SK-N-MC (cell line): ENCODE data around the gene NAV1.

ENCODE experiments used
- DNase-seq: peaks from one replicate; pipeline ENCODE4 v3.0.0-alpha.2; 2011; ENCODE audit warnings: low read depth, low spot score
- H3K27ac ChIP-seq: fragments of 200-600 bp; sonication (generic); 2 replicates; pipeline ENCODE4 v1.5.1; 2016; ENCODE audit warnings: mixed run types
- H3K36me3 ChIP-seq: fragments of 200-600 bp; sonication (generic); 2 replicates; pipeline ENCODE4 v1.6.1; 2017; ENCODE audit warnings: antibody characterized with exemption, low read length, mixed read lengths; ENCODE audit not compliant: insufficient read depth
- H3K4me3 ChIP-seq: fragments of 200-600 bp; sonication (generic); 2 replicates; pipeline ENCODE4 v1.5.1; 2016
- H3K9ac ChIP-seq: fragments of 200-600 bp; sonication (generic); 2 replicates; pipeline ENCODE4 v1.8.0; 2017; ENCODE audit warnings: mixed run types, mixed read lengths; ENCODE audit not compliant: insufficient read length
- H3K9me3 ChIP-seq: fragments of 200-600 bp; sonication (generic); 2 replicates; pipeline ENCODE4 v1.6.1; 2017; ENCODE audit warnings: low read depth, mild to moderate bottlenecking, antibody characterized with exemption, low read length, moderate library complexity, mixed read lengths
- EZH2 ChIP-seq: fragments of 200-600 bp; sonication (generic); IDR thresholded peaks from one replicate; pipeline ENCODE4 v1.6.1; 2017; ENCODE audit warnings: antibody characterized with exemption
- FOXP2 ChIP-seq: optimal IDR thresholded peaks from 2 replicates; pipeline ENCODE3; 2011; ENCODE audit warnings: mild to moderate bottlenecking, moderate library complexity; ENCODE audit not compliant: insufficient read depth; ENCODE audit errors: extremely low read length, control extremely low read depth
- POLR2AphosphoS5 ChIP-seq: IDR thresholded peaks from 2 replicates; pipeline ENCODE4 v1.6.1; 2012; ENCODE audit warnings: mild to moderate bottlenecking, low read depth, low read length, borderline replicate concordance

NAV1 gene

DNA sequence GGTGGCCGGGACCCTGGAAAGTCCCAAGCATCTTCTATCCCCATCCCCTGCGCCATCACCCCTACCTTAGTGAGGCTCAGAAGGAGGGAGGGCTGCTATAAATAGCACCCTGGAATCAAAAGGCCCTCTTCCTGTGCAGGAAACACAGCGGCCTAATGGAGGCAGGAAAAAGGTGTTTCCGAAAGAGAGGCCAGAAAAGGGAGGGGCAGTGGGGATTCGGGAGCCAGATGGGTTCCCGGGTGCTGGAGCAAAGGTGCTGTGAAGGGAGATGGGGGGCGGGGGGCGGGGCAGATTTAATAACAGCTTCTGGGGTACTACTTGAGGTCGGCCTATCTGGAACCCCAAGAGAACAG is 16.6 kb downstream of the NAV1 start:
- H3K9me3 ChIP-seq, result no peaks in the 10 kb centered on the region
- H3K27ac ChIP-seq, result no peak overlapping the region
- H3K36me3 ChIP-seq, result no peaks in the 10 kb centered on the region
- H3K9ac ChIP-seq, result no peak overlapping the region
- TF ChIP-seq EZH2 (no peak), POLR2AphosphoS5 (no peak), FOXP2 (no peak)
- DNase-seq, result no peak
- no peak overlapping the region for H3K4me3 ChIP-seq

GRCh38 chr1:201556841-201557571 is 18.1 kb downstream of the NAV1 start:
- Histone ChIP-seq H3K9me3 (no peaks in the 10 kb centered on the region), H3K36me3 (no peaks in the 10 kb centered on the region), H3K9ac (no peak overlapping the region), H3K27ac (no peak overlapping the region), H3K4me3 (no peak overlapping the region)
- TF ChIP-seq FOXP2 (no peak), POLR2AphosphoS5 (no peak), EZH2 (no peak)
- no peak for DNase-seq

- H3K36me3 ChIP-seq, result no peaks in the 10 kb centered on the region
- DNase-seq, result no peak
- 0 out of 2 replicates have a peak overlapping the region, but pooled peaks have one; percentile 11 for H3K4me3 ChIP-seq
- H3K9me3 ChIP-seq, result no peaks in the 10 kb centered on the region
- no peak for TF ChIP-seq EZH2
- no peak for TF ChIP-seq POLR2AphosphoS5
- no peak for TF ChIP-seq FOXP2
- H3K27ac ChIP-seq, result peak overlapping the region; percentile 68
- H3K9ac ChIP-seq, result peak overlapping the region; percentile 29
Measured at GRCh38 chr1:201557572-201557958, 18.6 kb downstream of the NAV1 start.

DNA sequence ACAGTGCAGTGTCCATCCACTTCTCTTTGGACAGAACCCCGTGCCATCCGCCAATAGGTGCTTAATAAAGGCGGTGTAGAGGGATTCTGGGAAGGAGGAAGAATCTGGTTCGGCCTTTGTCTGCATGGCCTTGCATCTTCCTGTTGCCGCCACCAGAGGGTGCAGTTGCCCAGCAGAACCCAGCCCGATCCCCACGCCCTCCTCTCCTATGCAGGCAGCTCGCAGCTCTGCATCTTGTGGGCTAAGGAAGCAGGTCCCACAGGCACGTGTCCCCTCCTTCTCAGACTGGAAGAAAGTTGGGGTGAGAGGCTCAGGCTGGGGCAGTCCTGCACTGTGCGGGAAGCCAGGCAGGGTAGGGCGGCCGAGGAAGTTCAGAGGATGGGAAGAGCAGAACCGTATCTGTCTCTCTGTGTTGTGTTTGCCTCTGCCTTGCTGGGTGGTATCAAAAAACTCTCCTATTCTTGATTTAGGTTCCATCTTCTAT is 20.8 kb downstream of the NAV1 start:
- H3K27ac ChIP-seq, result no peak overlapping the region

GRCh38 chr1:201560328-201561194 is 21.6 kb downstream of the NAV1 start:
- DNase-seq, result no peak
- no peaks in the 10 kb centered on the region for H3K9me3 ChIP-seq
- no peak overlapping the region for H3K27ac ChIP-seq
- TF ChIP-seq EZH2 (no peak), FOXP2 (no peak), POLR2AphosphoS5 (no peak)
- H3K4me3 ChIP-seq, result no peak overlapping the region
- no peak overlapping the region for H3K9ac ChIP-seq
- no peaks in the 10 kb centered on the region for H3K36me3 ChIP-seq

More for the DNA sequence above, 20.8 kb downstream of the NAV1 start:
- H3K36me3 ChIP-seq, result no peaks in the 10 kb centered on the region
- TF ChIP-seq POLR2AphosphoS5 (no peak), FOXP2 (no peak), EZH2 (no peak)
- peak overlapping the region; percentile 4 for H3K9ac ChIP-seq
- H3K9me3 ChIP-seq, result no peaks in the 10 kb centered on the region
- H3K4me3 ChIP-seq, result no peak overlapping the region
- DNase-seq, result no peak

DNA sequence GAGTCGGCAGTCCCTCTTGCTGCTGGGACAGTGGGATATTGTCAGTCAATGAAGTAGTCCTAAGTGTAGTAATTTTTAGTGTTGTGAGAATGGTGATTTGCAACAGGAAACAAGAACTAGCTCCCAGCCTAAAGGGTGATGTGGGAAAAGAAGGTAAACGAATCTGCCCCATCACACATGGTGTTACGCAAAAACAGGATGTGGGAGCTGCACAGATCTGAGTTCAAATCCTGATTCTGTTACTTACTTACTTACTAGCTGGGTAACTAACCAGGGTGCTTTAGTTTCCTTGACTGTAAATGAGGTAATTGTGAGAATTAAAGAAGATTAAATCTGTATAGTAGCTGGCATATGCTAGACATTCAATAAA is 22.3 kb downstream of the NAV1 start:
- Histone ChIP-seq H3K4me3 (0 out of 2 replicates have a peak overlapping the region, but pooled peaks have one; percentile 4), H3K9me3 (no peaks in the 10 kb centered on the region), H3K27ac (peak overlapping the region; percentile 65; the same call in 1 of the 2 replicates), H3K9ac (no peak overlapping the region), H3K36me3 (no peaks in the 10 kb centered on the region)
- TF ChIP-seq EZH2 (no peak), POLR2AphosphoS5 (no peak), FOXP2 (no peak)
- DNase-seq, result no peak

DNA sequence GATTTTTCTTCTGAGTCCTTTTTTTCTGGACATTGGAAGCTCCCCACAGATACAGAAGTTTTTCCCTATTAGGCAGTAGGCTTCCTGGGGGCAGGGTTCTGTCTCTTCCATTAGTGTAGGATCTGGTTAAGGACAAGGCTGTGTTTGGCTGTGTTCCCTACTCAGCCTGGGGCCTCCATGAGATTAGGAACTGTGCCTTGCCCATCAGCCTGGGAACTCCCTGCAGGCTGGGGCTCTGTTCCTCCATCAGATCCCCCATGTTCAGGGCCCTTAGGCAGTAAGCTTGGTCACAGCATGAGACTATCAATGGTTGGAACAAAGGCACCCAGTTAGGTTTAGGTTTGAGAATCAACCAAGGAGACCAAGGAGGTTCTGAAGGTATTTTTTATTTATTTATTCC is 22.7 kb downstream of the NAV1 start:
- Histone ChIP-seq H3K36me3 (no peaks in the 10 kb centered on the region), H3K9ac (no peak overlapping the region), H3K4me3 (0 out of 2 replicates have a peak overlapping the region, but pooled peaks have one; percentile 4), H3K27ac (peak overlapping the region; percentile 65; the same call in 1 of the 2 replicates), H3K9me3 (no peaks in the 10 kb centered on the region)
- TF ChIP-seq EZH2, result no peak
- no peak for TF ChIP-seq FOXP2
- no peak for TF ChIP-seq POLR2AphosphoS5
- DNase-seq, result no peak

- no peaks in the 10 kb centered on the region for H3K36me3 ChIP-seq
- no peak overlapping the region for H3K9ac ChIP-seq
- H3K27ac ChIP-seq, result peak overlapping the region; percentile 22; the same call in 1 of the 2 replicates
- H3K4me3 ChIP-seq, result no peak overlapping the region
- no peak for TF ChIP-seq POLR2AphosphoS5
- TF ChIP-seq EZH2, result no peak
- no peak for TF ChIP-seq FOXP2
- no peak for DNase-seq
- H3K9me3 ChIP-seq, result no peaks in the 10 kb centered on the region
Measured at GRCh38 chr1:201562257-201562656, 23.3 kb downstream of the NAV1 start.
